GM18511 (cell line): Measurements from ENCODE around the gene MRPL44.
"Not testable (repeated sequence)": the region's sequence is repeated elsewhere in the genome, so short reads cannot be mapped to it uniquely, and the experiment has no call there.

Experiments
- ATAC-seq: cut with Tn5 transposase; IDR thresholded peaks from one replicate; pipeline ENCODE4 v1.9.1; 2021; ENCODE audit warnings: mild to moderate bottlenecking, moderate library complexity; ENCODE audit not compliant: unreplicated experiment

MRPL44 gene

GRCh38 chr2:224000662-224001061 is 43.4 kb downstream of the MRPL44 start:
- ATAC-seq: not testable (repeated sequence)

GRCh38 chr2:224004105-224004695 is 46.9 kb downstream of the MRPL44 start:
- no peak for ATAC-seq

- ATAC-seq: no peak
Measured at GRCh38 chr2:224008702-224009261, 51.5 kb downstream of the MRPL44 start.

GRCh38 chr2:224009605-224010315 is 52.5 kb downstream of the MRPL44 start:
- no peak for ATAC-seq

- ATAC-seq: no peak
Measured at GRCh38 chr2:224011837-224012236, 54.6 kb downstream of the MRPL44 start.

GRCh38 chr2:224014336-224014735 is 57.1 kb downstream of the MRPL44 start:
- no peak for ATAC-seq

GRCh38 chr2:224016963-224017362 is 59.7 kb downstream of the MRPL44 start:
- ATAC-seq: no peak
